Measurements from ENCODE around the gene HYAL1.

Gene HYAL1, protein sequence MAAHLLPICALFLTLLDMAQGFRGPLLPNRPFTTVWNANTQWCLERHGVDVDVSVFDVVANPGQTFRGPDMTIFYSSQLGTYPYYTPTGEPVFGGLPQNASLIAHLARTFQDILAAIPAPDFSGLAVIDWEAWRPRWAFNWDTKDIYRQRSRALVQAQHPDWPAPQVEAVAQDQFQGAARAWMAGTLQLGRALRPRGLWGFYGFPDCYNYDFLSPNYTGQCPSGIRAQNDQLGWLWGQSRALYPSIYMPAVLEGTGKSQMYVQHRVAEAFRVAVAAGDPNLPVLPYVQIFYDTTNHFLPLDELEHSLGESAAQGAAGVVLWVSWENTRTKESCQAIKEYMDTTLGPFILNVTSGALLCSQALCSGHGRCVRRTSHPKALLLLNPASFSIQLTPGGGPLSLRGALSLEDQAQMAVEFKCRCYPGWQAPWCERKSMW

DNA sequence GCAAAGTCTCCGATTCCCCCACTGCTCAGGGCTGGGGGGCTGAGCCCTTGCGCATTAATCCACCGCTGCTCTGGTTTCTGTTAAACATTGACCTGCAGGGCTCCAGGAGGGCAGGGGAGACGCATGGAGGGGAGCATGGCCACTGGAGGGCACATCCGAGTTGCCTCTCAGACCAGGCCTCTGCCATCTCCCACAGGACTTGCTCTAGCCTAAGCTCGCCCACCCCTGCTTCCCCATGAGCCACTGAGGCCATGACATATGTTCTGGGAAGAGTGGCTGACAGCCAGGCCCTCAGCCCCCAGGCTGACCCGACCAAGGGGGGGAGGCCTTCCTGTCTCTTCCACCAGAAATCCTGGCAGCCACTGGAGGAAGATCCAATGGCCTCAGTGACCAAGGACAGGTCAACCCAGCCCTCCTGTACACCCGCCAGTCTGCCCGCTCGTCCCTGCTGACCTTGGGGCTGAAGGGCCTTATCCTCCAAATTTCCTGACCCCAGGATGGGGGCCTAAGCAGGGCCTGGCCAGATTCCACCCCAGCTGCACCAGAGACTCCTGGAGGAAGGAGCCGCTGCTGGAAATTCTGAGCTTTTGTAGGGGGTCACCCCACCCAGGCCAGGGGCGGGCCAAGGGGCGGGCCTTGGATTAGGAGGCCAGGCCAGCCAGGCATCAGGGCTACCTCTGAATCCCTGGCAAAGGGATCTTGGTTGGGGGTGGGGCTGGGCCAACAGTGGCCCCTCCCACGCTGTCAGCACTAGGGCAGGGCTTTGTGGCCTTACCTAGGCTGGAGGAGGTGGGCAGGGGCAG, at the start of gene HYAL1:
Gene HYAL1 (minus strand): TSS at position 562 of the 803 bp plus-strand sequence. CDS start 618 bp downstream, outside the sequence.
- no peak for DNase-seq

DNA sequence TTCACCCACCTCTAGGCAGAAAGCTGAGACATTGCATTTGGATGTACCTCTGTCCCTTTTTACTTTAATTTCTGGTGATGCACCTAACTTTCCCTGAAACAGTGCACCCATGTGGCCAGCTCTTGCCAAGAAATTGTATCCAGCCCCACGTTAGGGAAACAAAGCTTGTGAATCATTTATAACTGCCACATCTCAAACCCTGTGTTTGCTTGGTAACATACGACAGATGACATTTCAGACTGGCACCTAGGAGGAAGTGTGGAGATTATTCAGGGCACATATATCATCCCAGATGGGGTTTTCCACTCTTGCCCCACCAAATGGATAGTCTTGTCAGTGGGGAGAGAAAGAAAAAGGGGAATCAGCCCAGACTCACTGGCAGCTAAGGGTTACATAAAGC, 49.4 kb upstream of the HYAL1 start:
- DNase-seq: no peak

DNA sequence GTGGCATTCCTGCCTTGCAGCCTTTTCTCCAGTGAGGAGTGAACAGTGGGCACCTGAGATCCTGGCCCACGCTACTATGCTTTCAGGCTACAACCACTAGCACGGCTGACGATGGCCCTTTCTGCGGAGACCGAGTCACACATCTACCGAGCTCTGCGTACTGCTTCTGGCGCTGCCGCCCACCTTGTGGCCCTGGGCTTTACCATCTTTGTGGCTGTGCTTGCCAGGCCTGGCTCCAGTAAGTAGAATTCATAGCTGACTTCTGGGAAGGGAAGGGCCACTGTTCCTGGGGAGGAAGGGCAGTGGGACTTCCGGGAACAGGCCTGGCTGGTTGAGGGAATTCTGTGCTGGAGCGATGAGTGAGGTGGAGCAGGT, 47.9 kb upstream of the HYAL1 start:
- no peak for DNase-seq

DNA sequence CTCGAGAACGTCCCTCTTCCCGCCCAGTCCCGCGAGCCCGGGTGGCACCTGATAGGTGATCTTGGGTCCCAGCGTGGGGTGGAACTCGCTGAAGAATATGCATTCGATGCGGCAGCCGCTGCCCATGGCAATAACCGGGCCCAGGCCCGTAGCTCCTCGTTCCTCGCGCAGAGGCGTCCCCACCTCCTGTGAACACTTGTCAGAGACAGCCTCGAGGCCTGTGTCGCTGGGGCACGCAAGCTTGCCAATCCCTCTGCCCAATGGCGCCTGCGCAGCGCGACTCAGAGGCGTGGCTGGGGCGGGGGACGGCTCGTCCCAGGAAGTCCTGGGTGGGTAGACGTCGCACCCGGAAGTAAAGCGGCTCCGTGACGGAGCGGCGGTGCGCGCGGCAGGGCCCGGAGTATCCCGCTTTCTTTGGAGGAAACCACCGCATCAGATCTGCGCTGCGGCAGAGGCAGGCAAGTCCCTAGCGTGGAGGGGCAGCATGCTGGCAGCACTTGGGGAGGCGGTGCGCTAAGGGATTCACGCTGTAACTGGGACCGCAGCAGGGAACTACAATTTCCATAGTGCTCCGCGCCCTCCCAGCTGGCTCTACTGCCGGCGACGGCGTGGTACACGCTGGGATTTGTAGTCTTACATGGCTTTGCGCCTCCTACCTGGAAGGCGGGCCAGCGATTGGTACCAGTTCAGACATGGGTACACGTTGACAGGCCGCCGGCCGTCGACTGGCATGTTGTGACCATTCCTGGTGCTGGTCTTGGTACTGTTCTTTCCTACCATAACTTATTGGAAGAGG, 47.4 kb upstream of the HYAL1 start, which contains the start of the genes CYB561D2 and NPRL2:
Gene CYB561D2 (plus strand): TSS at position 336 of the 796 bp plus-strand sequence. CDS start 572 bp downstream, outside the sequence.
Gene NPRL2 (minus strand): TSS at position 249 of the 796 bp plus-strand sequence. CDS start 123 bp downstream, at position 126.
- peak; percentile 97 for DNase-seq

DNA sequence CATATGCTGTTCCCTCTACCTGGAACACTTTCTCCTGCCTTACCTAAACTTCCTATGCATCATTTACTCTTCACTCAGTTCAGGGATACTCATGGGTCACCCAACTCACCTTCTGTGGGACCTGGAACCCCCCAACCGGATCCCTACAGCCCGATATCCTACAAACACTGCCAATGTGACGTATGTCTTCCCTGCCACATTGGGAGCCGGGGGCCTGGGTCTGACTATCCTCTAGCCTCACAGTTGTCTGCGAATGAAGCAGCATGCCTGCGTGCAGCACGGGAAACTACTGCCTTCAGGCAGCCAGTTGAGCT, 46.8 kb upstream of the HYAL1 start:
- DNase-seq: no peak

DNA sequence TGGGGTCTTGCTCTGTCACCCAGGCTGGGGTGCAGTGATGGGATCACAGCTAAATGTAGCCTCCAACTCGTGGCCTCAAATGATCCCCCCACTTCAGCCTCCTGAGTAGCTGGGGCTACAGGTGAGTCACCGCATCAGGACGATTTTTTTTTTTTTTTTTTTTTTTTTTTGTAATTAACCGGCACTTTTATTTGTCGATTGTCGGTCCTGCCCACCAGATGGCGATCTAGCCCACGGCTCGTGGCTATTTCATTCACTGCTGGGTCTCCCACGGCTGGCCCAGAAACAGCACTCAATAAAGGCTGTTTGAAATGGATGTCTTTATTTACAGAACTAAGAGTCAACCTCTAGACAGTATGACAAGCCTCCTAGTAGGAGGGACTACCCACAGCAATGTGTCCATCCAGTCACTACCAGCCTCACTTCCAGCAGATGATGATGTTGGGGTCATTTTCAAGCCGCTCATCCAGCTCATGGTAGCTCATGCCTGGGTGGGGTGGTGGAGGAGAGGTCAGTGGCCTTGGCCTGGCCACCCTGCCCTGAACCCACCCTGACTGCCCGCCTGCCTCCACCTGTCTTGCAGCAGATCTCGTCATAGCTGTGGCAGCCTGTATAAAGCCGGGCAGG, 43.9 kb upstream of the HYAL1 start:
- peak; percentile 79 for DNase-seq

DNA sequence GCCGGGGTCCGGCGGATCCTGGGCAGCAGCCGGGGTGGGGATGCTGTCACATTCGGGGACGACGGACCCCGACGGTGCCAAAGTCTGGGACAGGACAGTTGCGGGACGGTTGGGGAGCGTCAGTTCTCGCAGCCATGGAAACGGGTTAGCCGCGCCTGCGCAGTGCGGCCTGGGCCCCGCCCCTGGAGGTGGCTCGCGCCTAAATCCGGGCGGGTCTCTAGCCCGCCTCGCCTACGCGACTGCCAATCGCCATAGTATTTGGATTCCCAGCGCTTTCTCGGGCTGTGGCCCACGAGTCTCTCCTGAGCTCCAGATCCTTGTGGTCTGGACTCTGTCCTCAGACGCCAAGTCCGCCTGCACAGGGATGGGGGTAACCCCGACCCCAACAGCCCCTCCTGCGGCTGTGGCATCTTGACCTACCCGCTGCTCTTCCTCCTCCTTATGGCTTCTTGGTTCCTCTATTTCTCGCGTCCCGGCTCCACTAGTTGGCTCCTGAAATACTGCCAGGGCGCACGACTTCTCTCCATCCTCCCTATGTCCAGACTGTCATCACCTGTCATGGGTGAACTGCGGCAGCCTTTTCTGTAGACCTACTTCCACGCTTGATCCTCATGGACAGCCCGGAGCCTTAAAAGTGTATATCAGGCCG, 42.3 kb upstream of the HYAL1 start, which contains the start of gene ZMYND10:
Gene ZMYND10 (minus strand): TSS at position 147 of the 649 bp plus-strand sequence. CDS start 153 bp downstream, outside the sequence.
- DNase-seq: peak; percentile 68

DNA sequence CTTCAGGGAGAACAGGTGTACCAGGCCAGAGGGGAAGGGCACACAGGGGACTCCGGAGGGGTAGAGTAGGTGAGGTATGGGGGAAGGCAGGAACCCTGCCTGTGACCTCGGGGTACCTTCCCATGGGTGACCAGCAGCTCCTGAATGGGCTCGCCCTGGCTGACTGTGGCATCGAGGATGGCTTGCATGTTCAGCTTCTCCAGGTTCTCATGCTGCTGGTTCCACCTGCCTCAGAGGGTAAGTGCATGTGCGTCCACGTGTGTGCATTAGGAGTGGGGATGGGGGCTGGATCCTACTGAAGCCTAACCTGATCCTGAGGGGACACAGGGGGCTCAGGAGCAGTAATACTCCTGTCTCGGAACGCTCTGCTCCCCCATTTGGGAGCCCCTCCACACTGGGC, 41.6 kb upstream of the HYAL1 start:
- DNase-seq: no peak

DNA sequence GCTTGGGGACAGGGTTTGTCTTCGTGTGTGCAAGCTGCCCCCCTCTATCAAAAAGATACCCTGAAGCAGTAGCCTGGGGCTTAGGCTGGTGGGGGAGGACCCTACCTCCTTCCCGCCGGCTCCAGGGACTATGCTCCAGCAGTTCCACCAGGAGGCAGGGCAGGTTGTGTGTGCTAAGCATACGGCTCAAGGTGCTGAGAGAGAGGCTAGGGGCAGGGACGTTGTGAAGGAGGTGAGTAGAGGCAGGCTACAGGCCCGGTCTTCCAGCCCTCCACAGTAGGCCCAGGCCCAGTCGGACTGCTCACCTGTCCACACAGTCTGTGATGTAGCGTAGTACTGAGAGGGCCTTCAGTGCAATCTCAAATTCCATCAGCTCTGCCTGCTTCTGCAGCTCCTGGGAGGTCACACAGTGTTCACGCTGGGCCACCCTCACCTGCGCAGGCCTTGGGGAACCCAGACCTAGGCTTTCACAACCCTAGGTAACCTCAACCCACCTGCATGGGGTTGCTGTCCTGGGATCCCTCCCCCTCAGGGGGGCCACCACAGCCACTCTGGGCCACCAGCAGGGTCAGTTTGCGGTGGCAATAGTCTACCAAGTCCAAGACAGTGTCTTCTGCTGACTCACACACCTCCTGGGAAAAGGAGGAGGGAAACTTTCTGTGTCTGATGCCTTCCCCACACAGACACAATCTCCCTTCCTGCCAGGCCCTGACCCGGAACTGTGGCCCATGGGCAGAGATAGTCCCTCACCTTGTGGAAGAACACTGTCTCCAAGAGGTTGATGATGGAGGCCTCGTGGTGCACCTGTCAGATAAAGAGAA, 39.6 kb upstream of the HYAL1 start:
- DNase-seq: no peak

DNA sequence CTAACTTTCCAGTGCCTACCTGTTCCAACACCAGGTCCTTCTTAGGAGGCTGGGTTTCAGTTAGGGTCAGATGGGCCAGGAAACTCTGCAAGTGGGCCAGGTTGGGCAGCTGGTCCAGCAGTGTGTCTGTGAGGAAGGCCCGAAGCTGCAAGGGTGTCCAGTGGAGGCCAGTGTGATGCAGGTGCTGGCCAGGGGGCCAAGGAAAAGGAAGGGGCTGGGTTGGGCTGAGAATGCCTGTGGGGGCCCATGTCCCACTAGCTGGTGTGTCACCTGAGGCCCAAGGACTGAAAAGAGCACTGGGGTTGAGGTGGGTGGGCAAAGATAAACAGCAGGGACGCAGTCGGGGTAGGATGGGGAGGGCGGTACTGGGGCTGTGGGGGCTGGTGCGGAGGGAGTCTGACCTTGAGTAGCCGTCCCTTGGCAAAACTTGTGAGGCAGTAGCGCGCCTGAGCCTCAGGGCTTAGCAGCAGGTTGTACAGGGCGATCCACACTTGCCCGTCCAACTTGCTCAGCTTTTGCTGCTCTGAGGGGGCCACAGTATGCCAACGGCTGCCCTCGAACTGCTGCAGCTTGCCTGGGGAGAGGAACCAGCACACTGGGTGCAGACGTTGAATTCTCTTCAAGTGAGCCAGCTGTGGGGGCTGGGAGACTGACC, 38.7 kb upstream of the HYAL1 start:
- DNase-seq: no peak

DNA sequence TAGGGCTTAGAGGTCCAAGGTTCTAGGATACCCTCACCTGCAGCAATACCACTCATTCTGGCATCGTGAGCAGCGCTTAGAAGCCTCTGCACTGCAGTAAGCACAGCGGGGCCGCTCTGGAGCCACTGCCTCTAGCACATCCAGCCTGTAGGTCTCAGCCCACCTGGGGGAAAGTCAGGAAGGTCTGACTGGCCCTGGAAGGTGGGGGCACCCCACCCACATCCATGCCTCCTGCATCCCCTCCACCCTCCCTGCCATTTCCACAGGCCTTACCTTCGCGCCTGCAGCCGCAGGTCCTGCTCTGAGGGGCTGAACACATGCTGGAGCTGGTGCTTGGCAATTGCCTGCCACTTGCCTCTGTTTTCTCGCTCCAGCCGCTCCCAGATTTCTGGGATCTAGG, 38.2 kb upstream of the HYAL1 start:
- no peak for DNase-seq

DNA sequence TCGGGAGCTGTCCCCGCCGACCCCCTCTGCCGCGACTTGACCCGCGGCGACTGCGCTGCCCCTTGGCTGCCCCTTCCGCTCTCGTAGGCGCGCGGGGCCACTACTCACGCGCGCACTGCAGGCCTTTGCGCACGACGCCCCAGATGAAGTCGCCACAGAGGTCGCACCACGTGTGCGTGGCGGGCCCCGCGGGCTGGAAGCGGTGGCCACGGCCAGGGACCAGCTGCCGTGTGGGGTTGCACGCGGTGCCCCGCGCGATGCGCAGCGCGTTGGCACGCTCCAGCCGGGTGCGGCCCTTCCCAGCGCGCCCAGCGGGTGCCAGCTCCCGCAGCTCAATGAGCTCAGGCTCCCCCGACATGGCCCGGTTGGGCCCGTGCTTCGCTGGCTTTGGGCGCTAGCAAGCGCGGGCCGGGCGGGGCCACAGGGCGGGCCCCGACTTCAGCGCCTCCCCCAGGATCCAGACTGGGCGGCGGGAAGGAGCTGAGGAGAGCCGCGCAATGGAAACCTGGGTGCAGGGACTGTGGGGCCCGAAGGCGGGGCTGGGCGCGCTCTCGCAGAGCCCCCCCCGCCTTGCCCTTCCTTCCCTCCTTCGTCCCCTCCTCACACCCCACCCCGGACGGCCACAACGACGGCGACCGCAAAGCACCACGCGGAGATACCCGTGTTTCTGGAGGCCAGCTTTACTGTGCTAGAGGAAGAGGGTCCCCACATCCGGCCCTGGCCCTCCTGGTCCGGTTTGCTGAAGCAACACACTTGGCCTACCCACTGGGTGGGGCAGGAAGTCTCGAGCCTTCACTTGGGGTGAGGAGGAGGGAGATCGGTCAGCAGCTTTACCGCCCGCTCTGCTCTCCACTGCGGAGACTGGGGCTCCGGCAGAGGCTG, 37.3 kb upstream of the HYAL1 start, which contains the start of gene RASSF1:
Gene RASSF1 (minus strand): TSS at position 389 of the 882 bp plus-strand sequence. CDS start 31 bp downstream, at position 358.
- DNase-seq: peak; percentile 78

DNA sequence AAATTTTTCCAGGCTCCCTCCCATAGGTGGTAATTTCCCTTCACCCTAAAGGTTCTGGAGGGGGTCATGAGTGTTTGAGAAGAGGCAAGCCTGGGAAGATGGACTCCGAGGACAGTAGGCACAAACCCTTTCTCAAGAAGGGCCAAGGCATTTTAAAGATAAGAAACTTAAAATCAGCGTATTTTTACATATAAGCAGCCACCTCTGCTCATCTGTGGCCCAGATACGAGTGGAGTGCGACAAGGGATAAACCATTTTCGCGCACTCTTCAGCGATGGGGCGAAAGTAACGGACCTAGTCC, 36.7 kb upstream of the HYAL1 start:
- DNase-seq: no peak

DNA sequence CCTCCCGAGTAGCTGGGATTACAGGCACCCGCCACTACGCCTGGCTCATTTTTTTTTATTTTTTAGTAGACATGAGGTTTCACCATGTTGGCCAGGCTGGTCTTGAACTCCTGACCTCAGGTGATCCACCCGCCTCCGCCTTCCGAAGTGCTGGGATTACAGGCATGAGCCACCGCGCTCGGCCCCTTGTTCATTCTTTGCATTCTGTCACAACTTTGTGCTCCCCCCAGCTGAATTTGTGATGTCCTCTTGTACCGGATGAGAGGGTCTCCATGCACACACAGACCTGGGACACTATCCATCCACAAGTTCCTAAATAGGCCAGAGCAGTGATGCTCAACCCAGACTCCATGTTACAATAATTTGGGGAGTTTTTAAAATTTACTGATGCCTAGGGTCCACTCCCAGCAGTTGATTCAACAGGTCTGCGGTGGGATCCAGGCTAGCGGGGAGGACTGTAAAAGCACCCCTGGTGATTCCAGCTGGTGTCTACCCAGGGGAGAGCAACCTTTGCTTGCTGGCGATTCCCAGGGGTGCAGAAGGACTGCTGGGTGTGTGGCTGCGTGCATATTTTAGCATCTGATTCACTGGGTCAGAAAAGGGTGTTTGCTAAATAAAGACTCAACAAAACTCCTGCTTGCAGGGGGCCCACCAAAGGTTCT, 36.2 kb upstream of the HYAL1 start:
- DNase-seq: peak; percentile 32

DNA sequence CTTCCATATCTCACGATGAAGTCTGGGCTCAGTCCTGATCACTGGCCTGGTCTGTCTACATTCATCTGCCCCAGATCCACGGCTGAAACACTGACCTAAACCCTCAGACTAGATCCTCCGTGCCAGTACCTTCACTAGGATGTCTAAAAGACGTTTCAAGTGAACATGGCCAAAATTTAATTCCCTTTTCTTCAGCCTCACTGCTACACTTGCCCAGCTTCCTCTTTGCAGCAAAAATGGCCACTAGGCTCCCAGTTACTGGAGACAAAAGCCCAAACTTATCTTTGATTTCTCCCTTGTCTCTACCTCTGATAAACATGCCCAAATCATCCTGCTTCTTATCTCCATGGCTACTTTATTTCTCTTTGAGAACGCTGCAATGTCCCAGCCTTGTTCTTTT, 35.6 kb upstream of the HYAL1 start:
- peak; percentile 40 for DNase-seq

DNA sequence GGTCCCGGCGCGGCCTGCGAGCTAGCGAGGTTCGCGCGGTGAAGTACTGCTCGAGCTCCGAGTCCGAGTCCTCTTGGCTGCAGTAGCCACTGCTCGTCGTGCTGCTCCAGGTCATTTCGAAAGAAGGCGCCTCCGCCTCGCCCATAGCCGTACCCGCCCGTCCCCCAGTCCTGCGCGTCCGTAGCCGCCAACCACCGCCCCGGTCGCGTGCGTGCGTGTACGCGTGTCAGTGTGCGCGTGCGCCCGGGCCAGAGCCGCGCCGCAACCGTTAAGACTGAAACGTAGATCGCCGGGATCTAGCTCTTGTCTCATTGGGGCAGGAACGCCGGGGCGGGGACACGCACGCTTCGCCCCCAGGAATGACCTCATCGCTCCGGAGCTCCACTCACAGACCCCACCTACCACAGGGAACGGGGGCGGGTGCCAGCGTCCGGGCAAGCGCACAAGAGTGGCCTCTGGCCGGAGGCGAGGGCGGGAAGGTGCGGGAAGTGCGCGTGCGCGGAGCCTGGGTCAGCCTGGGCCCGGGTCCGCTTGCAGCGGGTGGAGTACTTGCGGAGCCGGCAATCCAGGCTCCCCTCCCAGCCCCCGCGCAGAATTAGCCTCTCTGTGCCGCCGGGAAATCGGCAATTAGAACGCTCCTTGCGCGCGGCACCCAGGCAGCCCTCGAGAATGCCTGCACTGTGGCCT, 33.9 kb upstream of the HYAL1 start:
- DNase-seq: peak; percentile 98

DNA sequence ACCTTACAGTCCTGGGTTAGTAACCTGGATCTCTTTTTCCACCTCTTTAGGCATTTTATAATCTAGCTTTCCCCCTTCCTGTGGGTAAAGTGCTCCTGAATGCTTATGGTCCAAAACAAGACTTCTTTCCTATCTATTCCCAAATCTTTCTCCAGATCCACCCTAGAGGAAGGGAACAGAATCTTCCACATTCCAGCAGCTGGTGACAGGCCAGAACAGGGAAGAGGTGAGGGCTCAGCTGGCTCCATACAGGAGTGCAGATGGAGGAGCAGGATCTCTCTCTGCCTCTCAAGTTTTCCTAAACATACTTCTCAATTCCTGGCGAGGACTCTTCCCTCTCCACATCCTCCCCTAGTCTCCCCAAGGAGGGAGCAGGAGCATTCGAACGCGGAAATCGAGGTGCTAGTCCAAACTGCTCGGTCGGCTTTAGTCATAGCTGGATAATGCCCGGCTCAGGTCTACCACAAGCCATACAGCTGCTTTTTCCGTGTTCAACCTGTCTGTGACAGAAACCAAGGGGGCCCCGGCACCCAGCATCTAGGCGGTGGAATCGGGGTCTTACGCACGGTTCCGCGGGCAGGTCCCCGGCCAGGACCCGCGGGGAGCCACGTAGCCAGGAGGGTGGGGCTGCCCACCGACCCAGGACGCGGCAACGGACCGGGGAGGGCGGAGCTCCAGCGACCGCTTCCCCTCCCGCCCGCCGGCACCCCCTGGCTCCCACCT, 33.2 kb upstream of the HYAL1 start:
- DNase-seq: no peak
